Vagina (tissue), 2 donors: ENCODE measurements around the gene IL9.

ENCODE experiments used
- POLR2A ChIP-seq, 2 donors: fragments of 450-650 bp; IDR thresholded peaks; one replicate each; pipeline ENCODE4 v1.6.1; 2017; ENCODE audit warnings: antibody characterized with exemption in 2 of 2, mild to moderate bottlenecking in 2 of 2, moderate library complexity in 2 of 2
- POLR2AphosphoS5 ChIP-seq, 2 donors: sonication (generic); formaldehyde crosslinking; IDR thresholded peaks; one replicate each; pipeline ENCODE4 v1.9.0; 2017; ENCODE audit warnings: antibody characterized with exemption in 2 of 2, mild to moderate bottlenecking in 2 of 2, low read depth in 1 of 2; ENCODE audit not compliant: insufficient read depth in 1 of 2
- TF ChIP-seq, protein P1 (sequence below), 3 experiments: fragments of 450-650 bp in 2 of 3; fragments of 200-600 bp in 1 of 3; sonication (generic) in 1 of 3; IDR thresholded peaks; one replicate each; pipeline ENCODE4 v1.5.1; 2017 to 2019; ENCODE audit warnings: antibody characterized with exemption in 3 of 3, mild to moderate bottlenecking in 2 of 3, moderate library complexity in 2 of 3

GRCh38 chr5:135944564-135944963, 48.9 kb upstream of the IL9 start:
- TF ChIP-seq, protein P1, sequence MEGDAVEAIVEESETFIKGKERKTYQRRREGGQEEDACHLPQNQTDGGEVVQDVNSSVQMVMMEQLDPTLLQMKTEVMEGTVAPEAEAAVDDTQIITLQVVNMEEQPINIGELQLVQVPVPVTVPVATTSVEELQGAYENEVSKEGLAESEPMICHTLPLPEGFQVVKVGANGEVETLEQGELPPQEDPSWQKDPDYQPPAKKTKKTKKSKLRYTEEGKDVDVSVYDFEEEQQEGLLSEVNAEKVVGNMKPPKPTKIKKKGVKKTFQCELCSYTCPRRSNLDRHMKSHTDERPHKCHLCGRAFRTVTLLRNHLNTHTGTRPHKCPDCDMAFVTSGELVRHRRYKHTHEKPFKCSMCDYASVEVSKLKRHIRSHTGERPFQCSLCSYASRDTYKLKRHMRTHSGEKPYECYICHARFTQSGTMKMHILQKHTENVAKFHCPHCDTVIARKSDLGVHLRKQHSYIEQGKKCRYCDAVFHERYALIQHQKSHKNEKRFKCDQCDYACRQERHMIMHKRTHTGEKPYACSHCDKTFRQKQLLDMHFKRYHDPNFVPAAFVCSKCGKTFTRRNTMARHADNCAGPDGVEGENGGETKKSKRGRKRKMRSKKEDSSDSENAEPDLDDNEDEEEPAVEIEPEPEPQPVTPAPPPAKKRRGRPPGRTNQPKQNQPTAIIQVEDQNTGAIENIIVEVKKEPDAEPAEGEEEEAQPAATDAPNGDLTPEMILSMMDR (IDR thresholded peaks at IDR 0.05) = no peak
- TF ChIP-seq POLR2AphosphoS5 (IDR thresholded peaks at IDR 0.05; ENCODE audit: insufficient read depth in 1 of 2, low read depth in 1 of 2) (no peak), POLR2A (IDR thresholded peaks at IDR 0.05) (no peak)
